HG03060 (cell line): ENCODE results near the gene TLR6.
A peak's percentile ranks its signal among the peaks of the same experiment; 100 is the strongest.
"Not testable (repeated sequence)": the region's sequence is repeated elsewhere in the genome, so short reads cannot be mapped to it uniquely, and the experiment has no call there.

Experiments
- ATAC-seq: cut with Tn5 transposase; IDR thresholded peaks from one replicate; pipeline ENCODE4 v1.9.1; 2021; ENCODE audit warnings: low read depth, moderate number of reproducible peaks; ENCODE audit not compliant: unreplicated experiment

The TLR6 gene

GRCh38 chr4:38829237-38829636 is 27.4 kb downstream of the TLR6 start:
- no peak for ATAC-seq

GRCh38 chr4:38823766-38824165 is 32.9 kb downstream of the TLR6 start:
- no peak for ATAC-seq

GRCh38 chr4:38822748-38823303 is 33.8 kb downstream of the TLR6 start:
- no peak for ATAC-seq

- ATAC-seq = no peak
Measured at GRCh38 chr4:38821739-38822138, 34.9 kb downstream of the TLR6 start.

DNA sequence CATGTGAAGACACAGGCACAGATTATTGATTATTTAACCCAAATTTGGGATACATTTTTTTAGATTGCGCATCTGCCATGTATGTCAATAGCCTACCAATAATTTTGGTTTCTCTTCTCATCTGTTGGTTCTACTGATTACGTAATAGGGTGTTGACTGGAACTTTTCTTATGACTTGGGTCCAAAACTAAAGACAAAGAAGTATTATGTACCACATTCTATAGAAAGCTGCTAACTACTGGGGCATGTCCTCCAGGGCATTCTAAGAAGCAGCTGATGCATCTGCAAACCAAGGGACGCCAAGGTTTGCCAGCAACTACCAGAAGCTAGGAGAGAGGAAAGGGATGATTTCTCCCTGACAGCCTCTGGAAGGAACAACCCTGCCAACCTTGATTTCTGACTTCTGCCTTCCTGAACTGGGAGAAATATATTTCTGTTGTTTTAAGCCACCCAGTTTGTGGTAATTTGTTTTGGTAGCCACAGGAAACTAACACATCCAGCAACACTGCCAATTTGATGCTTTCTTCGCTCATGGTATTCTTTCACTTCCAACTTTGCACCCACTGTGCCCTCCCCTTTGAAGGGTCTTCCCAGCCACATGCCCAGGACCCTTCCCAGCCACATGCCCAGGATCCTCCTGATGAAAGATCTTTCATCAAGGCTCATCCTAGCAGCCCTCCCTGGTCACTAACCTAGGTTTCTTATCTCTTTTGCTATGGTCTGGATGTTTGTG is 36.1 kb downstream of the TLR6 start:
- ATAC-seq = no peak

DNA sequence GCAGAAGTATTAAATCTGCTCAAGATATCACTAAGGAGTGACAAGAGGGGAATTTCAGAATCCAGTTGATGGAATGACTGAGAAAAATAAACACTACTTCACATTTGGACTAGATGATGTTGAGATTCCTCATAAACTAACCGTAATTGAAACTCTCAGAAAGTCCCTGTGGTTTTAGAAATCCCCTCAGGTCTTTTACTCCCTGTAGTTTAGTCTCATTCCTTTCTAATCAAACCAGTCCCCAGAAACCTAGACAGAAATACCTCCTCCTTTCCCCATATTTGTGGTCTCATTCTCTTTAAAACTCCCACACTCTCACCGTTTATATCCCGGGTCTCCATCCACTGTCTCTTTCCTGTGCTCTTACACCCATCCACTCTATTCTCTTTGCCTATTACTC is 37.0 kb downstream of the TLR6 start:
- no peak for ATAC-seq

DNA sequence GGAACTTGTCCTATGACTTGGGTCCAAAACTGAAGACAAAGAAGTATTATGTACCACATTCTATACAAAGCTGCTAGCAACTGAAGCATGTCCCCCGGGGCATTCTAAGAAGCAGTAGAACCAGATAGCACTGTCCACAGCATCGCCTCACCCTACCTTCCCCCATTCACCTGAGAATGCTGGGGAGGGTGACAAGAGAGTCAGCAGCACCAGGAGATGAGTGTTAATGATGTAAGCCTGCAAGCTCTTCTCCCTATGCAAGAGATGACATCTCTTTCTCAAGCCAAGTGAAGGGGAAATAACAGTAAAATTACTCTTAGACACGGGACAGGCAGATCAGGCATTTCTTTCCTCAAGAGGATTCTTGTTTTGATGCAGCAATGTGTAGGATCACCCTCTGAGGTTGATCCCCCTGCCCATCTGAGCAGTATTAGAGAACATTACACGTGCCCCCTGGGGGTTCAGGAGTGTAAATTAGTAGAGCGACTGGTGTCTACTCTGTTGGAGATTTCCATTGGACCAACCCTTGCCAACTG is 38.1 kb downstream of the TLR6 start:
- peak; percentile 62 for ATAC-seq

DNA sequence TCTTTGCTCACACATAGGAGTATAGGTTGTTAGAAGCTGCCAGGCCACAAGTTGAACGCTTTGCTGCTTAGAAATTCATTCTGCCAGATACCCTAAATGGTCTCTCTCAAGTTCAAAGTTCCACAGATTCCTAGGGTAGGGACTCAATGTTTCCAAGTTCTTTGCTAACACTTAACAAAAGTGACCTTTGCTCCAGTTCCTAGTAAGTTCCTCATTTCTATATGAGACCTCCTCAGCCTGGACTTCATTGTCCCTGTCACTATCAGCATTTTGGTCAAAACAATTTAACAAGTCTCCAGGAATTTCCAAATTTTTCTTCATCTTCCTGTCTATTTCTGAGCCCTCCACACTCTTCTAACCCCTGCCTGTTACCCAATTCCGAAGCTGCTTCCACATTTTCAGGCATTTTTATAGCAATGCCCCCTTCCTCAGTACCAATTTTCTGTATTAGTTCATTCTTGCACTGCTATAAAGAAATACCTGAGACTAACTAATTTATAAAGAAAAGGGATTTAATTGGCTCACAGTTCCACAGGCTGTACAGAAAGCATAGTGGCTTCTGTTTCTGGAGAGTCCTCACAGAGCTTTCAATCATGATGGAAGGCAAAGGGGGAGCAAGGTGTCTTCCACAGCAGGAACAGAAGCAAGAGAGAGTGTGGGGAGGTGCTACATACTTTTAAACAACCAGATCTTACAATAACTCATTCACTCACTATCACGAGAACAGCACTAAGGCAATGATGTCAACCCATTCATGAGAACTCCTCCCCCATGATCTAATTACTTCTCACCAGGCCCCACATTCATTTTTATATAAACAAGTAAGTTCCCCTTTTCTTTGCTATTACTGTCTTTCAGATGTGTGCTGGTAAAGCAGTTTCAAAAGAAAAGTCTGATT is 40.5 kb downstream of the TLR6 start:
- ATAC-seq = no peak

GRCh38 chr4:38814386-38814785 is 42.2 kb downstream of the TLR6 start:
- ATAC-seq = no peak

DNA sequence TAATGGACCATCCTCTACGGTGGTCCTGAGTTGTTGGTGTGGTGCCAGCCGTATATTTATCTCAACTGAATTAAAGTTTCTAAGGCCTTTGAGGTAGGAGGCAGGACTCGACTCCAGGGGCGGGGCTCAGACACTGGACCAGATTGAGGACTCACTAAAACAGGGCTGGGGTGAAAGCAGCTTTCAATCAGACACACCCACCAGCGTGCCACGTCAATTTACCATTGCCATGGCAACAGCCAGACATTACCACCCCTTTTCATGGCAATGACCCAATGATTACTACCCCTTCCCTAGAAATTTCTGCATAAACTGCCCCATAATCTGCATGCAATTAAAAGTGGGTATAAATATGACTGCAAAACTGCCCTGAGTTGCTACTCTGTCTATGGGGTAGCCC is 45.3 kb downstream of the TLR6 start:
- ATAC-seq = no peak

- ATAC-seq = not testable (repeated sequence)
Measured at GRCh38 chr4:38807462-38807861, 49.2 kb downstream of the TLR6 start.

DNA sequence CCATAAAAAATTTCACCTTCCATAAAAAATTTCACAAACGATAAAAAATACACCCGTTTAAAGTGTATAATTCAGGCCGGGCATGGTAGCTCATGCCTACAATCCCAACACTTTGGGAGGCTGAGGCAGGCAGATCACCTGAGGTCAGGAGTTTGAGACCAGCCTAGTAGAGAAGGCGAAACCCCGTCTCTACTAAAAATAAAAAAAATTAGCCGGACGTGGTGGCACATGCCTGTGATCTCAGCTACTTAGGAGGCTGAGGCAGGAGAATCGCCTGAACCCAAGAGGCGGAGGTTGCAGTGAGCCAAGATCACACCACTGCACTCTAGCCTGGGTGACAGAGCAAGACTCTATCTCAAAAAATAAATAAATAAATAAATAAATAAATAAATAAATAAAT is 50.4 kb downstream of the TLR6 start:
- ATAC-seq = not testable (repeated sequence)

GRCh38 chr4:38805530-38806145 is 51.0 kb downstream of the TLR6 start:
- peak; percentile 70 for ATAC-seq

- ATAC-seq = peak; percentile 24
Measured at GRCh38 chr4:38804654-38805295, 51.8 kb downstream of the TLR6 start, which contains the start of gene TLR1. TLR1 (minus strand) TSS chr4:38804791; CDS start chr4:38798831, 5,960 bp downstream.

DNA sequence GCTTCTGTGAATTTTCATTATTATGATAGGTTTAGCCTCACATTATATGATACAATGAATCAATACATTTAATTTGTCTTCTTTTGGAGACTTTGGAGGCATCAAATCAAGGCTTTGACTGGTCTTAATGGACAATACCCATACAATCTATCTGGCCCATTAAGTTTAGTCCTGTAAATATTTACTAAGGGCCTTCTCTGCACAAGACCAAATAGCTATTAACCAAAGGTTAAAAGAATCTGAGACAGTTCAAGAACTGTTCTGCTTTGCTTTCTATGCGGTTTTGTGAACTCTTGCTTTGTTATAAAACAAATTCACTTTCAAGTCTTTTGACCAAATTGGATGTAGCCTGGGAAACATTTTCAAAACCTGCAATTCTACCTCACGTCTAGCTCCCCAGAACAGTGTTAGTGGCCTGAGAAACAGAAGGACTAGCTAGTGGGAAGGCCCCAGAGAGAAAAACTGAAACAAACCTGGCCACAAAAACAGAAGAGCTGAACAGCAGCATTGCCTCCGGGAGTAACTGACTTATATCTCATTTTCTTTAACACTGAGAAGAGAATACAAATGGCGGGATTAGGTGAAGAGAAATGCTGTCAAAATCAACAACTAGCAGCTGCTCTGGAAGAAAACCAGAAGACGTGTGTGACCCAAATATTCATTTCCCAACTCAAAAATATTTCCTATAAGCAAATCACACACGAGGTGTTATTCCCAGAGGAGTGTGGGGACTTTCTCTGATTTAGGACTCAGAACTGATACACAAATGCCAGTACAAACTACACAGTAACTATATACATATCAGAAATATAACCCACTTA is 52.6 kb downstream of the TLR6 start:
- peak; percentile 24 for ATAC-seq

GRCh38 chr4:38802561-38803355 is 53.9 kb downstream of the TLR6 start:
- no peak for ATAC-seq

- ATAC-seq = no peak
Measured at GRCh38 chr4:38800961-38801450, 55.6 kb downstream of the TLR6 start.

GRCh38 chr4:38800366-38800765 is 56.3 kb downstream of the TLR6 start:
- ATAC-seq = no peak
